A549 (cell line): Measurements from ENCODE around the gene MDM1. TPM values are rescaled to one million over a fixed set of nuclear protein-coding genes. Genes with fewer than 3 reads are reported as not detected.

ENCODE experiments used
- ATAC-seq, 2 experiments: fragments of 200-7000 bp in 1 of 2; fragments of >200 bp in 1 of 2; cut with Nextera tagmentation in 1 of 2; cut with Tn5 transposase in 1 of 2; 3 replicates each; pipeline versions ENCODE4 v1.8.0 to v1.9.1; 2018 to 2020; ENCODE audit warnings: mild to moderate bottlenecking in 1 of 2, moderate library complexity in 1 of 2
- CTCF ChIA-PET: fragments of 300-600 bp; sonication (Branson Sonifier 250); formaldehyde crosslinking; extraction: SDS; loops from one replicate; lab custom pipeline; 2021; ENCODE audit warnings: antibody characterized with exemption, inconsistent platforms; lab: Yijun Ruan, JAX
- POLR2A ChIA-PET: fragments of 350-600 bp; formaldehyde crosslinking; extraction: SDS; loops from one replicate; lab custom pipeline; 2021; ENCODE audit warnings: antibody characterized with exemption, inconsistent platforms; lab: Yijun Ruan, JAX
- DNase-seq, 2 experiments: peaks; one replicate each; pipeline versions ENCODE4 v3.0.0 to v3.0.0-alpha.2; 2011 to 2016; ENCODE audit warnings: low read depth in 1 of 2, low spot score in 1 of 2
- FAIRE-seq: peaks from 2 replicates; lab custom pipeline; 2011; peaks lifted over from hg19 to GRCh38; lab: Jason Lieb, UNC
- H3K27ac ChIP-seq, 2 experiments: fragments of >200 bp; sonication (Bioruptor Twin); formaldehyde crosslinking; 3 replicates each; pipeline ENCODE4 v1.5.1; 2016 to 2017
- H3K4me1 ChIP-seq: fragments of >200 bp; sonication (Bioruptor Twin); formaldehyde crosslinking; 3 replicates; pipeline ENCODE4 v1.6.1; 2016
- H3K4me2 ChIP-seq: fragments of >200 bp; sonication (Bioruptor Twin); formaldehyde crosslinking; 3 replicates; pipeline ENCODE4 v1.6.1; 2016
- H3K4me3 ChIP-seq: fragments of >200 bp; sonication (Bioruptor Twin); formaldehyde crosslinking; 3 replicates; pipeline ENCODE4 v1.5.1; 2016
- H3K9me3 ChIP-seq: fragments of >200 bp; sonication (Bioruptor Twin); formaldehyde crosslinking; 3 replicates; pipeline ENCODE4 v1.6.1; 2016
- ATOH8 ChIP-seq: fragments of 250-450 bp; sonication (Bioruptor Pico); IDR thresholded peaks from 2 replicates; pipeline ENCODE4 v1.5.0; 2020; ENCODE audit warnings: low read depth, mild to moderate bottlenecking, moderate library complexity
- CHD2 ChIP-seq: fragments of 150-350 bp; IDR thresholded peaks from 2 replicates; pipeline ENCODE4 v1.6.1; 2014; ENCODE audit warnings: low read length; ENCODE audit not compliant: partially characterized antibody
- EHF ChIP-seq: fragments of 250-450 bp; sonication (Bioruptor Pico); IDR thresholded peaks from 2 replicates; pipeline ENCODE4 v1.5.0; 2020; ENCODE audit warnings: mild to moderate bottlenecking
- ELK1 ChIP-seq: fragments of 150-350 bp; IDR thresholded peaks from 2 replicates; pipeline ENCODE4 v1.6.1; 2014; ENCODE audit warnings: low read depth, mild to moderate bottlenecking, low read length
- FOSL2 ChIP-seq, 2 experiments: fragments of 450-650 bp in 1 of 2; fragments of >200 bp in 1 of 2; sonication (Bioruptor Twin) in 1 of 2; formaldehyde crosslinking; IDR thresholded peaks; 2 replicates each; pipeline versions ENCODE4 v1.5.0 to v1.6.1; 2016 to 2020; ENCODE audit warnings: mild to moderate bottlenecking in 1 of 2, moderate library complexity in 1 of 2
- MAZ ChIP-seq: fragments of 150-350 bp; IDR thresholded peaks from 2 replicates; pipeline ENCODE4 v1.6.1; 2014; ENCODE audit warnings: antibody characterized with exemption, low read depth, low read length, borderline replicate concordance
- NPAS2 ChIP-seq: fragments of 250-450 bp; sonication (Bioruptor Pico); IDR thresholded peaks from 2 replicates; pipeline ENCODE4 v1.8.0; 2022; ENCODE audit warnings: mild to moderate bottlenecking, moderate library complexity, borderline replicate concordance
- NR3C1 ChIP-seq: fragments of >200 bp; sonication (Bioruptor Twin); formaldehyde crosslinking; IDR thresholded peaks from 3 replicates; pipeline ENCODE4 v1.6.1; 2017
- RARB ChIP-seq: fragments of 250-450 bp; sonication (Bioruptor Pico); IDR thresholded peaks from 2 replicates; pipeline ENCODE4 v1.8.0; 2021; ENCODE audit warnings: mild to moderate bottlenecking, moderate library complexity
- RCOR1 ChIP-seq: fragments of 150-350 bp; IDR thresholded peaks from 2 replicates; pipeline ENCODE4 v1.6.1; 2014; ENCODE audit warnings: antibody characterized with exemption, low read length, low read depth
- REST ChIP-seq: fragments of 200-600 bp; sonication (generic); IDR thresholded peaks from 2 replicates; pipeline ENCODE4 v1.6.1; 2016; ENCODE audit warnings: antibody characterized with exemption, mild to moderate bottlenecking, moderate library complexity
- TP53 ChIP-seq: fragments of 250-450 bp; sonication (Bioruptor Pico); IDR thresholded peaks from 2 replicates; pipeline ENCODE4 v1.5.0; 2021; ENCODE audit warnings: mild to moderate bottlenecking, moderate library complexity
- USF2 ChIP-seq: fragments of 450-650 bp; IDR thresholded peaks from 2 replicates; pipeline ENCODE4 v1.6.1; 2014; ENCODE audit warnings: antibody characterized with exemption
- ZC3H11A ChIP-seq: fragments of 450-650 bp; IDR thresholded peaks from 2 replicates; pipeline ENCODE4 v1.6.1; 2014; ENCODE audit warnings: antibody characterized with exemption, mild to moderate bottlenecking
- WGBS: methylation state at CpG from one replicate; pipeline ENCODE4 v1.1.6; 2017; ENCODE audit errors: missing lambda C conversion rate; 5-methylcytosine and 5-hydroxymethylcytosine counted together
- polyA plus RNA-seq, 4 experiments: library from polyadenylated mRNA; depleted of rRNA in 3 of 4; stranded (reverse); fragments of >200 nt; fragmentation: RNase III in 1 of 4; extraction: RNeasy Plus Mini Kit Qiagen cat#74134 plus additional on column Dnase treatment in 1 of 4; gene quantifications; 2 replicates in 3 of 4; 3 replicates in 1 of 4; pipeline ENCODE4 v1.2.3, GENCODE V29; 2011 to 2017

Gene MDM1
- polyA plus RNA-seq, 2 of the 4 experiments (the other 2 are of a cell fraction) = 12.5 to 24.5 TPM

- no peak for TF ChIP-seq REST
- no peak for TF ChIP-seq MAZ
- TF ChIP-seq NR3C1 = no peak
Observed at GRCh38 chr12:68375756-68376695, 43.9 kb upstream of the MDM1 start (continued).

- Histone ChIP-seq H3K4me1 (peaks cover 11% of the 10 kb centered on the region), H3K4me3 (no peak overlapping the region), H3K9me3 (no peaks in the 10 kb centered on the region), H3K4me2 (no peak overlapping the region), H3K27ac (no peak overlapping the region)
- WGBS = 81% methylated on average over 10 of the region's 10 CpGs
- DNase-seq = no peak
- ATAC-seq = no peak; a peak in 1 of 6 replicates
- no peak for FAIRE-seq
- ChIA-PET CTCF (interaction anchor here (0.9 to 1.3 kb wide), 2 partner anchors 16 to 164 kb away, joined by 3 read pairs; no protein-coding TSS in a partner anchor), POLR2A (no interaction called here)
- no peak for TF ChIP-seq NPAS2 (CRISPR knock-in tag)
- TF ChIP-seq ELK1 = no peak
- no peak for TF ChIP-seq RARB (CRISPR knock-in tag)
- TF ChIP-seq FOSL2 (IDR thresholded peaks at IDR 0.05) = no peak
- peak; percentile 49; the same call in 1 of the 2 replicates for TF ChIP-seq FOSL2 (CRISPR knock-in tag; IDR thresholded peaks at IDR 0.05)
- TF ChIP-seq RCOR1 = no peak
- no peak for TF ChIP-seq USF2
Observed at GRCh38 chr12:68374307-68374982, 42.3 kb upstream of the MDM1 start.

- no peak for DNase-seq
- no peak for TF ChIP-seq ATOH8
- TF ChIP-seq EHF (CRISPR knock-in tag) = no peak
- TF ChIP-seq TP53 (CRISPR knock-in tag) = no peak
- no peak for TF ChIP-seq REST
- no peak for TF ChIP-seq CHD2
- no peak for TF ChIP-seq ZC3H11A
- TF ChIP-seq, all 56 proteins: peak for 0
- FAIRE-seq = no peak
- Histone ChIP-seq H3K27ac (no peak overlapping the region), H3K9me3 (no peaks in the 10 kb centered on the region), H3K4me1 (peaks cover 5% of the 10 kb centered on the region), H3K4me2 (no peak overlapping the region), H3K4me3 (no peak overlapping the region)
- ATAC-seq = no peak
- CTCF ChIA-PET = interaction anchor here (0.8 kb wide), 1 partner anchor 10 kb away, joined by 3 read pairs; no protein-coding TSS in a partner anchor
- 62% methylated on average over 3 of the region's 3 CpGs for WGBS
- POLR2A ChIA-PET = no interaction called here
Observed at GRCh38 chr12:68370667-68371066, 38.5 kb upstream of the MDM1 start.
